Fibroblast of lung (primary cell): ENCODE data around the gene CYP19A1. TPM values are rescaled to one million over a fixed set of nuclear protein-coding genes. Genes with fewer than 3 reads are reported as not detected.

Source experiments
- DNase-seq, 2 donors: peaks; one replicate each; pipeline versions ENCODE4 v3.0.0 to v3.0.0-alpha.2; 2010; ENCODE audit warnings: low read depth in 2 of 2
- H2AFZ ChIP-seq: 2 replicates; pipeline ENCODE4 v1.5.1; 2012; ENCODE audit warnings: low read length, control low read depth, inconsistent platforms
- H3K27ac ChIP-seq: 2 replicates; pipeline ENCODE4 v1.5.1; 2011; ENCODE audit warnings: low read length, control low read depth; ENCODE audit not compliant: insufficient read depth
- H3K27me3 ChIP-seq: 2 replicates; pipeline ENCODE4 v1.5.1; 2011; ENCODE audit warnings: mild to moderate bottlenecking, low read length; ENCODE audit not compliant: control insufficient read depth, insufficient read depth
- H3K36me3 ChIP-seq: 2 replicates; pipeline ENCODE4 v1.5.1; 2011; ENCODE audit warnings: low read length; ENCODE audit not compliant: control insufficient read depth, insufficient read depth
- H3K4me1 ChIP-seq: 2 replicates; pipeline ENCODE4 v1.5.1; 2011; ENCODE audit warnings: low read length; ENCODE audit not compliant: control insufficient read depth, insufficient read depth; ENCODE audit errors: extremely low read depth
- H3K4me2 ChIP-seq: 2 replicates; pipeline ENCODE4 v1.5.1; 2011; ENCODE audit warnings: low read length, control low read depth; ENCODE audit not compliant: insufficient read depth; ENCODE audit errors: extremely low read depth
- H3K4me3 ChIP-seq, 4 experiments: fragments of 200-600 bp in 1 of 4; sonication (generic) in 1 of 4; replicated peaks in 1 of 4; 2 replicates each; pipeline ENCODE4 v1.5.1; 2011 to 2016; ENCODE audit warnings: low read length in 4 of 4, low read depth in 3 of 4, mild to moderate bottlenecking in 3 of 4, control low read depth in 2 of 4, inconsistent platforms in 1 of 4, mixed read lengths in 1 of 4; ENCODE audit not compliant: insufficient read depth in 1 of 4; ENCODE audit errors: control extremely low read depth in 1 of 4
- H3K79me2 ChIP-seq: 2 replicates; pipeline ENCODE4 v1.5.1; 2012; ENCODE audit warnings: mild to moderate bottlenecking, low read length, inconsistent platforms; ENCODE audit not compliant: control insufficient read depth, insufficient read depth
- H3K9ac ChIP-seq: 2 replicates; pipeline ENCODE4 v1.5.1; 2011; ENCODE audit warnings: mild to moderate bottlenecking, low read length, control low read depth; ENCODE audit not compliant: insufficient read depth
- H3K9me3 ChIP-seq: 2 replicates; pipeline ENCODE4 v1.5.1; 2012; ENCODE audit warnings: low read depth, low read length; ENCODE audit not compliant: control insufficient read depth, insufficient read depth
- H4K20me1 ChIP-seq: 2 replicates; pipeline ENCODE4 v1.5.1; 2011; ENCODE audit warnings: low read length; ENCODE audit not compliant: control insufficient read depth, insufficient read depth; ENCODE audit errors: extremely low read depth
- EZH2 ChIP-seq: IDR thresholded peaks from 2 replicates; pipeline ENCODE4 v1.5.1; 2012; ENCODE audit warnings: low read length, control low read depth, mild to moderate bottlenecking; ENCODE audit errors: missing control alignments
- polyA plus RNA-seq, 2 donors: library from polyadenylated mRNA; depleted of rRNA in 1 of 2; stranded (reverse) in 1 of 2; unstranded in 1 of 2; fragments of >200 nt; gene quantifications; 2 replicates each; pipeline ENCODE4 v1.2.1, GENCODE V29; 2011 to 2012; ENCODE audit warnings: missing spikeins in 1 of 2
- total RNA-seq: library from RNA; depleted of rRNA; stranded (reverse); fragments of >200 nt; gene quantifications from 2 replicates; pipeline ENCODE4 v1.2.1, GENCODE V29; 2014
- TF ChIP-seq, protein P1 (sequence below), 2 donors: IDR thresholded peaks in 1 of 2; conservative IDR thresholded peaks in 1 of 2; 1 replicate in 1 of 2; 2 replicates in 1 of 2; pipeline ENCODE4 v1.5.1; 2011 to 2012; ENCODE audit warnings: low read length in 2 of 2, control low read depth in 1 of 2, inconsistent platforms in 1 of 2, low read depth in 1 of 2, mild to moderate bottlenecking in 1 of 2

The CYP19A1 gene
- total and polyA plus RNA-seq, 2 donors (not counting 1 experiment from before 2014, with no cell fraction given): 0.16 to 2.3 TPM

DNA sequence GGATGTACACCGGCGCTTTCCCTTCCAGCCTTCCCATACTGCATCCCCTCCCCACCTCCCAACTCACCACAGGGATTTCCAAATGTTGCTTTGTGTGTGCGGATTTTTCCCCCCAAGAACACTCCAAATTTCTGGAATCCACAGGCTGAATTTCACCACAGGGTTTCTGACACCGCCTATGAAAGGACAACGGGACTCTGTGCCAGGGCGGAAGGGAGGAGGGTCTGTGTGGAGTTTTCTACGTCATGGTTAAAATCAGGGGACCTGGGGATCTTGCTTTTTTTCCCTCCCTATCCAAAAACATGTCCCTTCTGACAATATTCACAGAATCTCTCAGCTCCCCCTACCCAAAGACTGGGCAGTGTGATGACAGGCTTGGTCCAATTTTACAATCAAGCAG, 14.6 kb downstream of the CYP19A1 start:
- Histone ChIP-seq H3K4me3 (no peak overlapping the region), H3K4me2 (no peak overlapping the region)

DNA sequence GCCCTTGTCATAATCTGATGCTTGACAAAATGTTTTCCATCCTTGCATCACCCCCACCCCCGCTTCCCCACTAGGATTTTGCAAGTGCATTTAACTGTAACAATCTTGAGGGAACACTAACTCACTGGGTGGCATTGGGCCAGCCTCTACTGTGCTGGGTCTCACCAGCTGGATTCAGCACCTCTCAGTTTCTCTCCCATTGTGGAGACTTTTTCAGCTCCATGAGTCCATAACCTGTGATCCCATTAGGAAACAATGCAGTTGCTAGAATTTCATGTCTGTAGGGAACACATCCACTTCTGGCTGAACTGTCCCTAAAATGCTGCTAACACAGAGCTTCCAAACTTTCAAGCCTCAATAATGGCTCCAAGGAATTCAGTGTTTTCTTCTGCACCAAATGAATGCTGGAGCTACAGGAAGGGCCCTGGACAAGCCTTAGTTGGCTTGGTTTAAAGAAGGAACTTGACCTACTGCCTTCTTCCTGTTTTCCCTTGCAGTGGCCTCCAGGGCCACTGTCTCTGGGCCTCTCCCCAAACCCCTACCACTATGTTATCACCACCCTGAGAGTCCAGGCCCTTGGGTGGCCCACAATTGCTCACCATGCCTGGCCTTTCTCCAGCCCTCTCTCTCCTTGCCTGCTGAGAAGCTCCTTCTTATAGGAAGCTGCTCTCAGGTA, 15.6 kb downstream of the CYP19A1 start:
- Histone ChIP-seq H3K4me3 (no peak overlapping the region), H3K36me3 (no peaks in the 10 kb centered on the region), H3K9ac (no peak overlapping the region), H3K27ac (no peak overlapping the region), H3K9me3 (no peaks in the 10 kb centered on the region), H3K4me2 (no peak overlapping the region), H3K27me3 (peaks cover 2% of the 10 kb centered on the region), H4K20me1 (no peaks in the 10 kb centered on the region), H3K4me1 (no peaks in the 10 kb centered on the region), H3K79me2 (no peaks in the 10 kb centered on the region), H2AFZ (no peak overlapping the region)
- TF ChIP-seq EZH2: no peak
- TF ChIP-seq, protein P1, sequence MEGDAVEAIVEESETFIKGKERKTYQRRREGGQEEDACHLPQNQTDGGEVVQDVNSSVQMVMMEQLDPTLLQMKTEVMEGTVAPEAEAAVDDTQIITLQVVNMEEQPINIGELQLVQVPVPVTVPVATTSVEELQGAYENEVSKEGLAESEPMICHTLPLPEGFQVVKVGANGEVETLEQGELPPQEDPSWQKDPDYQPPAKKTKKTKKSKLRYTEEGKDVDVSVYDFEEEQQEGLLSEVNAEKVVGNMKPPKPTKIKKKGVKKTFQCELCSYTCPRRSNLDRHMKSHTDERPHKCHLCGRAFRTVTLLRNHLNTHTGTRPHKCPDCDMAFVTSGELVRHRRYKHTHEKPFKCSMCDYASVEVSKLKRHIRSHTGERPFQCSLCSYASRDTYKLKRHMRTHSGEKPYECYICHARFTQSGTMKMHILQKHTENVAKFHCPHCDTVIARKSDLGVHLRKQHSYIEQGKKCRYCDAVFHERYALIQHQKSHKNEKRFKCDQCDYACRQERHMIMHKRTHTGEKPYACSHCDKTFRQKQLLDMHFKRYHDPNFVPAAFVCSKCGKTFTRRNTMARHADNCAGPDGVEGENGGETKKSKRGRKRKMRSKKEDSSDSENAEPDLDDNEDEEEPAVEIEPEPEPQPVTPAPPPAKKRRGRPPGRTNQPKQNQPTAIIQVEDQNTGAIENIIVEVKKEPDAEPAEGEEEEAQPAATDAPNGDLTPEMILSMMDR (conservative IDR thresholded peaks at IDR 0.05 in 1 of 2, IDR thresholded peaks at IDR 0.05 in 1 of 2; ENCODE audit: low read depth in 1 of 2, low read length in 2 of 2): no peak
- DNase-seq: peak in 1 of 2 donors; percentile 31

More for the DNA sequence above, 14.6 kb downstream of the CYP19A1 start:
- H3K79me2 ChIP-seq: no peaks in the 10 kb centered on the region
- peaks cover 2% of the 10 kb centered on the region for H3K27me3 ChIP-seq
- no peaks in the 10 kb centered on the region for H3K4me1 ChIP-seq
- H2AFZ ChIP-seq: no peak overlapping the region
- no peak for TF ChIP-seq EZH2
- TF ChIP-seq, protein P1 (conservative IDR thresholded peaks at IDR 0.05 in 1 of 2, IDR thresholded peaks at IDR 0.05 in 1 of 2; ENCODE audit: low read depth in 1 of 2, low read length in 2 of 2): no peak
- H3K36me3 ChIP-seq: no peaks in the 10 kb centered on the region
- H3K9me3 ChIP-seq: no peaks in the 10 kb centered on the region
- H4K20me1 ChIP-seq: no peaks in the 10 kb centered on the region
- no peak overlapping the region for H3K27ac ChIP-seq
- DNase-seq: no peak
- H3K9ac ChIP-seq: no peak overlapping the region

DNA sequence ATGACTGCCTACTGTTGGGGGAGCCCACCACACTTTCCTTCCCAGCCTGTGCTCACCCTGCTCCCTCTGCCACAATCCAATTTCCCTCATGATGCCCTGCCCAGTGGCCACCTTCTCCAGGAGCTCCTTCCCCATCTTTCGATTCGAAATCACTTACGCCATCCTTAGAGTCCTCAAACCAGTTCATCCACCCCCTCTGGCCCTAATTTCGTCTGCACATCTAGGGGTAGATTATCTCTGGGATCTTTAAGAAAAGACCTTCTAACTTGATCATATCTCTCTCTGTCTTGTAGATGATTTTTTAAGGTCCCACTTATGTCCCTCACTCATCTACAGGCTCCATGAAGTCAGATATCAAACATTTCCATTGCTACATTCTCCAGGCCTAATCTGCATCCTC, 17.1 kb downstream of the CYP19A1 start:
- no peak overlapping the region for H3K9ac ChIP-seq
- H2AFZ ChIP-seq: no peak overlapping the region
- DNase-seq: no peak
- peaks cover 2% of the 10 kb centered on the region for H3K27me3 ChIP-seq
- no peak for TF ChIP-seq EZH2
- TF ChIP-seq, protein P1 (conservative IDR thresholded peaks at IDR 0.05 in 1 of 2, IDR thresholded peaks at IDR 0.05 in 1 of 2; ENCODE audit: low read depth in 1 of 2, low read length in 2 of 2): no peak
- no peaks in the 10 kb centered on the region for H3K4me1 ChIP-seq
- H3K9me3 ChIP-seq: no peaks in the 10 kb centered on the region
- no peak overlapping the region for H3K4me2 ChIP-seq
- no peaks in the 10 kb centered on the region for H3K36me3 ChIP-seq
- no peaks in the 10 kb centered on the region for H4K20me1 ChIP-seq
- no peak overlapping the region for H3K27ac ChIP-seq
- no peak overlapping the region for H3K4me3 ChIP-seq
- no peaks in the 10 kb centered on the region for H3K79me2 ChIP-seq
